Right hindlimb (tissue), 1 donor: Measurements from ENCODE around the gene EXOC6B.

ENCODE experiments used
- DNase-seq: peaks from one replicate; pipeline ENCODE4 v3.0.0-alpha.2; 2018

EXOC6B gene

DNA sequence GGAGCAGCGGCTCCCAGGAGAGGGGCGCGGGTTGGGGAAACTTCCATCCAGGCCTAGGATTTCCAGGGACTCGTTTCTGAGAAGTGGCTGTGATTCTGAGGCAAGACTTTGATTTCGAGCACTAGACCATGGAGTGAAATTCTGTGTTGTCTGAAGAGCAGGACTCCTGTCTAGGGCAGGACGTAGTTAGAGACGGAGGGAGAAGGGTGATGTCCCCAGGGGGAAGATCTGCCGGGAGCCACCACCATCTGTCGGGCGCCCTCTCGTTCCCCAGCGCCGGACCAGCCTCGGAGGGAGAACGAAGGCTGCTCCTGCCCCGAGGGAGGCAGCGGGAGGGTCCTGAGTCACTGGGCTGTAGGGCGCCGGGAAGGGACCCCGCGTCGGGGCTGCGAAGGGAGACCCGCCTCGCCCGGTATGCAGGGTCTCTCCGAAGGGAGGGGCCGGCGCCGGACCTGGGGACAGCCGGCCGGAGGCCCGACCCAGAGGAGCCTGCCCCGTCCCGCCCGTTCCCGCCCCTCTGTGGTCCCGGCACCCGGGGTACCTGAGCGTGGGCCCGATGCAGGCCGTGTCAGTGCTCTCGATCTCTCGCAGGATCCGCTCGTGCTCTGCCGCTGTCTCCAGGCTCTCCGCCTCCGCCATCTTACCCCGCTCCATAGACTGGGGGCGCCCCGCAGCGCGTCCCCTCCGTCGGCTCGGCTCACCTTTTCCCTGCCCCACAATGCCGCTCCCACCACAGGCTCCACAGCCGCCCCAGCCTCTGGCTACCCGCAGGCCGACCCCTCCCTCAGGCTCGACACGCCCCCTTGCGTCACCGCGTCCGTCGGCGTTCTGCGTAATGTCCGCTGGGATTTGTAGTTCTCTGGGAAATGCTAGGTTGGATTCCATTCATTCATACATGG is at the start of gene EXOC6B:
TSS of gene EXOC6B (minus strand) at position 777 of the 899 bp plus-strand sequence.
- peak; percentile 96 for DNase-seq

DNA sequence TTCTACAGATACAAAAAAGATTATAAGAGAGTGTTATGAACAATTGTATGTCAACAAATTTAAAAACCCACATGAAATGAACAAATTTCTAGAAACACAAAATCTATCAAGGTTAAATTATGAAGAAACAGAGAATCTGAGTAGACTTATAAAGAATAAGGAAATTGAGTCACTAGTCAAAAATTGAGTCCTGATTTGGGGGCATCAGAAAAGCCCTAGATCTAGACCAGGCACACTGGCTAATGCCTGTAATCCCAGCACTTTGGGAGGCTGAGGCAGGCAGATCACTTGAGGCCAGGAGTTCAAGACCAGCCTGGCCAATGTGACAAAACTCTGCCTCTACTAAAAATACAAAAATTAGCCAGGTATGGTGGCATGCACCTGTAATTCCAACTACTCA is 46.0 kb upstream of the EXOC6B start:
- no peak for DNase-seq

DNA sequence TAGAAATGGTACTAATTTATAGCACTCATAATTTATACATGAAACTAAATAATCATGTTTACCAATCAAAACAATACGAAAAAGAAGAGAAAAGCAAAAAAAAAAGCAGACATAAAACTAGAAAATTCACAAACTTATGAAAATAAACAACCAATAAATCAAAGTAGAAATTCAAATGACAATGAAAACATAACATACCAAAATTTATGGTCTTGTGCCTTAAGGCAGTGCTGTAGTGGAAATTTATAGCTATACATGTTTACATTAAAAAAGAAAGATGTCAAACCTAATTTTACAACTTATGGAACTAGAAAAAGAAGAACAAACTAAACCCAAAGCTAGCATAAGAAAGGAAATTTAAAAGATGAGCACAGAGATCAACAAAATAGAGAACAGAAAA is 45.2 kb upstream of the EXOC6B start:
- no peak for DNase-seq

DNA sequence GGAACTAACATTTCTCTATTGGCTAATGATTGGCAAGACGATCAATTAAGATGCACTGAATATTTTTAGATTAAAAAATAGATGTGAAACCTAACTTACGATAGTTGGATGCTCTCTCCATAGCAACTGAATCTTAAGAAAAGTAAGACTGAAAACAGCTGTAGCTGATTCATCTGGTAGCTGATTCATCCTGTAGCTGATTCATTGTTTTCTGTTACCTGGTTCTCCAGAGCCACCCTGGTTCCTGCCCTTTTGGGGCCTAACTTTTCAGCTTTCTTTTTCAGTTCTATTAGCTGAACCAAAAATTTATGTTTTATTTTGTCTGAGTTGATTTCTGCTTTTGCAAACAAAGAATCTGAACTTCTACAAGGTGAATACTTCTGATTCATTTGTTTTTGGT is 38.7 kb upstream of the EXOC6B start:
- no peak for DNase-seq

DNA sequence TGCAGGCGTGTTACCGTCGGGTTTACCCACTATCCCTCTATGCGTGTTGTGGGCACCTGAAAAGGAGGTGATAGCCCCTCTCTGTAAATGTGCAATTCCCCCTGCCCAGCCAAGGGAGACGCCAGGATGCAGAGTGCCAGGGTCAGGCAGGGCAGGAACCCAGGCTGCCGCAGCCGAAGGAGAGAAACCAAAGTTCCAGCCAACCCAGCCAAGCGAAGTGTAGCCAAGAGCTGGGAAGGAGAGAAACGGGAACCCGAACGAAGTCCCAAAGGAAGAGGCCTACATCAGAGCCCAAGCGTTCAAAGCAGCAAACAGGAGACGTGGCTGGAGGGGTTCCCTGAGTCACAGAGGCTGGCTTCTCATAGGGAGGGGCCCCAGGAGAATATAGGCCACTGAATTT is 37.2 kb upstream of the EXOC6B start:
- no peak for DNase-seq

DNA sequence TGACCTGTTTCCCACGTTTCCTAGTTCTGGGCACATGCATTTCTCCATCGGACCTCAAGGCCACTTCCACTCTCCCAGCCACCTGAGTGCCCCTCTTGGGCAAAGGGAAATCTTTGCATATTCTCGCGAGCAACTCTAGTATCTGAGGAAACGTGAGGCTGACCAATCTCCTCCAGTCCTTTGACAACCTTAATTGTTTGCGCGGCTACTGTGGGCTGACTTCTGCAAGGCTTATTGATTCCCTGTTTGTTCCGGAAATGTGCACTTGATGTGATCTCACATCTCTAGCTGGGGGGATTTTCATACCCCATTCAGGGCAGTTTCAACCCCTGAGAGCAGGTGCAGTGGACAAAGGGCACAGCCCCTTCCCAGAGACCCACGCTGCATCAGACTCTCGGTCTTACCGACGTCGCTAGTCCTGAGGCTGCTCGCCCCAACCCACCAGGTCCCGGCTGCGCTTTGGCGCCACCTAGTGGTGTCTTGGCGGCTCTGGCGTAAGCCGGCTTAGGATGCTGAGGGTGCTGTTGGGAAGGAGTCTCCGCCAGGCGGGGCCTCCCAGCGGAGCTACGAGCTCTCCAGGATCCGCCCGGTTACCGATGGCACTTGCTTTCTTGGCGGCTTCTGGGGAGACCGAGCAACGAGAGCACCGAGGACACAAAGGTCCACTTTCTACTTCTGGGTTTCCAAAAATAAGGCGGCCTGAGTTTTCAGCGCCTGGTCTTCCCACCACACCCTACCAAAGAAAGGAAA is 36.6 kb upstream of the EXOC6B start:
- DNase-seq, result peak; percentile 89

DNA sequence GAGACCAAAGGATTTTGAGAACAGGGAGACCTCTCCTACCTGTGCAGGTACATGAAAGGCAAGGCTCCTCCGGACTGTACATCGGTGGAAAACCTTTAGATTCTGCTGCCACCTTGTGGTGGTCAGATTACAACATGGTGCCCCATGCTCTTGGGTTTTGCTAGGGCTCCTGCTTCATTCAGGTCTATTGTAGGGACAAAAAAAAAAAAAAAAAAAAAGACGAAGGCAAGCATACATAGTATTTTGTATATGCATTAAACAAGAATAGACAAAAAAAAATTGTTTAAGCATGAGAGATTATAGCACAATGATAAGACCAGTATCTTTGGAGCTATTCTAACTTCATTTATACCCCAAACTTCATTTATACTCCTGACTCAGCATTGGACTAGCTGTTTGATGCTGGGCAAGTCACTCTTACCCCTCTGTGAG is 34.0 kb upstream of the EXOC6B start:
- DNase-seq, result peak; percentile 27

DNA sequence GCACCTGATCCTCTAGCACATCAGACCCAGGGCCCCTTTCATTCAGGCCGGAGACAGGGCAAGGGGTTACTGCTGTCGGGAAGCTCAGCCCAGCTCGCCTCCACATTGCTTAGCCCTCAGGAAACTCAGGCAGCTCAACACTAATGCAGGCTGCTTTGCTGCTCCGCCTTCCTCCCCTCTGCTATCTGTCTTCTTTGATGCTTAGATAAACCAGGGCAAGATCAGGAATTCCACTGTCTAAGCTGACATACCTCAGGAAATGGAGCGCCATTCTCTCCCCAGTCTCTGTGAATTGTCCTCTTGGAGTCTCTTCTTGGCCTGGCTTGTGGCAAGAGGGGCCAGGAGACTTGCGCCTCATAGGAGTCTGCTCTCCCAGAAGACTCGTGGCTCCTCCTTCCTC is 25.5 kb upstream of the EXOC6B start:
- DNase-seq, result no peak

DNA sequence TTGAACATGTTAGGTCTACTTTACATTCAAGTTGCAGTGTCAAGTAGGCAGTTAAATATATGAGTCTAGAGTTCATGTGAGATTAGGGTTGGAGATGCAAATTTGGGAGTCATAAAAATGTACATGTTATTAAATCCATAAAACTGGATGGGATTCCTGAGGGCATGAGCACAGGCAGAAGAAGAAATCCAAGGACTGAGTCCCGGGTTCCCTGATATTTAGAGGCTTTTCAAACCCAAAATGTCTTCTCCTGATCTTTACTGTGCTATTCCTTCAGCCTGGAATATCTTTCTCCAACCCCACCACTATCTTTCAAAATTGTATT is 23.3 kb upstream of the EXOC6B start:
- no peak for DNase-seq

DNA sequence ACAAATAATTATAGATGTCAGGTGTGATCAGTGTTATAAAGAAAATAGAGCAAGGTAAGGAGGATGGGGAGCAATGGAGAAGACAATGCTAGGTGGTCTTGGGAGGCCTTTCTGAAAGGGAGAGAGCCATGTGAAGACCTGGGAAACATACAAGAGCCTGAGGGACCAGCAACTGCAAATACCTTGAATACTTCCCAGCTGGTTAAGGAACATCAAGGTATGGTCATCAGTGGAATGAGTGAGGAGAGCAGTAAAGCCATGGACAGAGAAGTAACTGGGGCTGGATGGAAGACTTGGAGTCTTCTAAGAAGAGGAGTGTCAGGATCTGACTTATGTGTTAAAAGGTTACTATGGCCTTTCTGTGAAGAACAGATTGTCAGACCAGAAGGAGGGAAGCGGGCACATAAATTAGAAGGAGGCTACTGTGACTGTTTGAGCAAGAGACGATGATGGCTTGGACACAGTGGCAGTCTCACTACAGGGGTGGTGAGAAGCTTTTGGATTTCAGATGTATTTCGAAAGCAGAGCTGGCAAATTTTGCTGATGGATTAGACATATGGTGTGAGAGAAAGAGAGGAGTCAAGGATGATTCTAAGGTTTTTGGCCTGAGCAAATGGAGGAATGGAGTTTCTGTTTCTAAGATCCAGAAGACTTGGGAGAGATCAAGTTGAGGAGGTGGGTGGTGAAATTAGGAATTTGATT is 22.8 kb upstream of the EXOC6B start:
- DNase-seq, result no peak

DNA sequence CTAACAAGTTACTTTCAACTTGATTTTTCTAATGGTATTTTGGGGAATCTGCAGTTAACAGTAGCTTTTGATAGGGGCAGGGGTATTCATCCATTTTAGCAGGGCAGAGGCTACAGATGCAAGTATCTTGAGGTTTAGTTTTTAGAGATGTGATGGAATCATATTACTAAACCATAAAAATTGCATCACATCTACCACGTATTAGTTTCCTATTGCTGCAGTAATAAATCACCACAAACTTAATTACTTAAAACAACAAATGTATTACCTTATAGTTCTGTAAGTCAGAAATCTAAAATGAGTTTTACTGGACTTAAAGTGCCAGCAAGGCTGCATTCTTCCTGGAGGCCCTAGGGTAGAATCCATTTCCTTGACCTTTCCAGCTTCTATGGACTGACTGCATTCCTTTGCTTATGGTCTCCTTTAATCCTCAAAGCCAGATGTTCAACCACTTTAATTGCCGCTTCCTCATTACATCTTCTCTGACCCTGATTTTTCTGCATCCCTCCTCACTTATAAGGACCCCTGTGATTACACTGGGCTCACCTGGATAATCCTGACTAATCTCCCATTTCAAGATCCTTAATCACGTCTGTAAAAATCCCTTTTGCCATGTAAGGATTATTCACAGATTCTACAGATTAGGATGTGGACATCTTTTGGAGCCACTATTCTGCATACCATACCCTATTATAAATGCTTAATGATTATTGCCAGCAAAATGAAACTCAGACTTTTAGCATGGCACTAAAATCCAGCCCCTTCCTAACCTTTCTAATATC is 21.9 kb upstream of the EXOC6B start:
- DNase-seq, result no peak

DNA sequence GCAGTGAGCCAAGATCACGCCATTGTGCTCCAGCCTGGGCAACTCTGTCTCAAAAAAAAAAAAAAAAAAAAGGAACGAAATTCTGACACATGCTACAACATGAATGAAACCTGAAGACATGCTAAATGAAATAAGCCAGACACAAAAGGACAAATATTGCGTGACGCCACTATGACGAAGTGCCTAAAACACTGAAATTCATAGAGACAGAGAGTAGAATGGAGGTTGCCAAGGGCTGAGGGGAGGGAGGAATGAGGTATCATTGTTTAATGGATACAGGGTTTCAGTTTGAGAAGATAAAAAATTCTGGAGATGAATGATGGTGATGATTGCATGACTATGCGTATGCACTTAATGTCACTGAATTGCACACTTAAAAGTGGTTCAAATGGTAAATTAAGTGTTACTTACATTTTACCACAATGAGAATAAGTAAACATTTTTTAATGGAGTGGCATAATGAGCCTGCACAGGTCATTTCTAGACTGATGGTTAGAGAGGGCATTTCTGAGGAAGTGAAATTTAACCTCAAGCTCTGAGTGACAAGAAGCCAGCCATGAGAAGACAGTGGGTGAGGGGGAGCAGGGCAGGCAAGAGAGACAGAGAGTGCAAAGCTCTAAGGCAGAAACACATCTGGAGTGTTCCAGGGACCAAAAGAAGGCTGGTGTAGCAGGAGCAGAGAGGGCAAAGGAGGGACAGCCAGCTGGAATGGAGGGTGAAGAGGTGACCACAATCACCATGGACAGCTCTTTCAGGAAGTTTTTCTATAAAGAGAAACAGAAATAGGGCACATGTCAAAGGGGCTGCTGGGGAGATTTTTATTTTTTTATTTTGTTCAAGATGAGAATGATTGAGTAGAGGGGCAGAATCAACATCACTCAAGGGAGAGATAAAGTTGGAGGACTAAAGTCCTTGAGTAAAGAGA is 20.6 kb upstream of the EXOC6B start:
- DNase-seq, result no peak

DNA sequence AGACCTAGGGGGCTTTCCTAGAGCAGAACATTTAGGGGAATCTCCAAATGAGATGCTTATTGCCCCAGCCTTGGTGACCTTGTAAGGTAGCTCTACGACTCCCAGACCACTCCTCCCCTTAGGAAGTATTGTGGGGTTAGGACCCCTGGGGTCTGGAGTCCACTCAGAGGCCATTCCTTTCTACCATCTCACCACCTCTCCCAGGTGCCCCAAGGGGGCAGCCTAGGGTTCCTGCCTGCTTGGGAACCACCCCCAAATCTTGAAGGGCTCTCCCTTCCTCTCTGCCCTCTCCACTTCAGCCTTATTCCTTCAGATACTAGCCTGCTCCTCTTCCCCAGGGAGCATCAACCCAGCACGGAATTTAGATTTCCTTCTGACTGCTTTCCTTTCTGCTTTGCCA is 17.5 kb upstream of the EXOC6B start:
- no peak for DNase-seq

DNA sequence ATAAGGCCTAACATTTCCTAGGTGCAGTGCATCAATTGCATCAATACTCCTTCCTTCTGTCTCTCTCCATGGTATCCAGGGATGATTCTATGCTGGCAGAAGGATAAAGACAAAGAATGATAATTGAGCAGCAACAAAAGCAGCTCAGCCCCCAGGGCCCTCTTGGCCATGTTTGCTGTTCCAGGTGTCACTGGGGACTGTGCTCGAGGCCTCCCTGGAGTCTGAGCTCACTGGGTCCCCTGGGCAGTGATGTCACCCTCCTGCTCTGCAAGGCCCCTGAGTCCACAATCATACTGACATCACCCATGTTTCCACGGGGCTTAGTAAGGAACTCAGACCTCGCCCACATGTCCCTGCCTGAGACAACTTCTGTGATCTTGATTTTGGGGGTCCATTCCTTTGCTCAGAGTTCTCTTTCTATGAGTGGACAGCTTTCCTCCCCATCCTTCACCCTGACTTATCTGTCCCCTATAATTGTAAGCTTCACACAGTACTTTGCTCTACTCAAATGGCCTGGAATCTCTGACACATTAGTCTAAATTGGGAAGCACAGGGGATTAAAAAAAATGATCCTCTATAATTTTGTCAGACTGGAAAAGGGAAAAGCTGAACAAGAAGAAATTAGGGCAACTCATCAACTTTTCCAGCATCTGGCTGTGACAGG is 15.8 kb upstream of the EXOC6B start:
- no peak for DNase-seq

DNA sequence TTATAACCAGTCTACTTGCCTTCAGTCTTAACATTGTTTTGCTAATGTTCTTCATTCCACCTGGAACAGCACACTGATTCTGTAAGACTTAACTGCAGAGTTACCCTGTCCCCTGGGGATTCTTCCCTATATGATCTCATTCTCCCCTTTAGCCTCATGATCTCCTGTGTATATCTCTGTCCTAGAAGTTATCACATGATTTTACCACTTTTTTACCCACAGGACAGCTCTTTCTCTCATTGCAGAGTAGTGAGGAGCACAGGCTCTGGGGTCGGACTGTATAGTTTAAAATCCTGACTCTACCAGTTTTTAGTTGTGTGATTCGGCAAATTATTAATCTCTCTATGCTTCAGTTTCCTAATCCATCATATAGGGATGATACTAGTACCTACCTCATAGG is 14.2 kb upstream of the EXOC6B start:
- DNase-seq, result no peak

DNA sequence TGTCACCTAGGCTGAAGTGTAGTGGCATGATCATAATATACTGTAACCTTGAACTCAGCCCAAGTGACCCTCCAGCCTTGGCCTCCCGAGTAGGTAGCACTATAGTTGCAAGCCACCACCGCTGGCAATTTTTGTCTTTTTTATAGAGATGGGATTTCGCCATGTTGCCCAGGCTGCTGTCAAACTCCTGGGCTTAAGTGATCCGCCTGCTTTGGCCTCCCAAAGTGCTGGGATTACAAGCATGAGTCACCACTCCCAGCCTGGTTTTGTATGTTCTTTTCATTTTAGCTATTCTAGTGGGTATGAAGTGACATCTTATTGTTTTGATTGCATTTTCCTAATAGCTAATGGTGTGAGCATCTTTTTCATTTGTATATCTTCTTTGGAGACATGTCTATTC is 11.3 kb upstream of the EXOC6B start:
- no peak for DNase-seq

DNA sequence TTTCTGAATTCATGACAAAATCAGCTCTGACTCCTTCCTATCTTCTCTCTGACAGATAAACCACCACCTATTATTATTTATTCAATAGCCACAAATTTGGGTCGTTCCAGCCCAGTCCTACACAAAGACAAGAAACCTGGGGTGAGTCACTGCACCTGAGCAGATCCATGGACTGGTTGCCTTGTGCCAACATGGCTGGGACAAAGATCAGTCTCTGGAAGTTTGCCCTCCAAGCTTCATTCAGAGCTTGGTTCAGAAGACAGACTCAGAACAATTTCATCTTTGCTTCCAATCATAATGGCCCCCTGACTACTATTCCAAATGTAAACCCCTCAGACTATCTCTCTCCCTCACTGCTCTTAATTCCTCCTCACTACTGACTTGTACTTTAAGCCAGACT is 9.6 kb upstream of the EXOC6B start:
- no peak for DNase-seq

DNA sequence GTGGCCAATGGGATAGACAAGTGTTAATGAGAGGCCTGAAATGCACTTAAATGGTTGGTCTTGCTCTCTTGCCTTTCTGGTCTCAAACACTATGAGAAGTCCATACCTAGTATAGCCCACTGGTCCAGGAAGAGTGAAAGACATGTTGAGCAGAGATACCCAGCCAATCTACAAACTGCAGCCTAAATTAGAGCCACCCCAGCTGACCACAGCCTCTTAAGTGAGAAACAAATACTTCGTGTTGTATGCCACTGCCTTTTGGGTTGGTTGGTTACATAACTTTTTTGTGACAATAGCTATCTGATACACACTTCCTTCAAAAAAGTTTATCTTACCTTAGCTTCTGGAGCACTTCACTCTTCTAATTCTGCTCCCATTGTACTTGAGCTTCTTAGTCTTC is 8.8 kb upstream of the EXOC6B start:
- DNase-seq, result no peak

DNA sequence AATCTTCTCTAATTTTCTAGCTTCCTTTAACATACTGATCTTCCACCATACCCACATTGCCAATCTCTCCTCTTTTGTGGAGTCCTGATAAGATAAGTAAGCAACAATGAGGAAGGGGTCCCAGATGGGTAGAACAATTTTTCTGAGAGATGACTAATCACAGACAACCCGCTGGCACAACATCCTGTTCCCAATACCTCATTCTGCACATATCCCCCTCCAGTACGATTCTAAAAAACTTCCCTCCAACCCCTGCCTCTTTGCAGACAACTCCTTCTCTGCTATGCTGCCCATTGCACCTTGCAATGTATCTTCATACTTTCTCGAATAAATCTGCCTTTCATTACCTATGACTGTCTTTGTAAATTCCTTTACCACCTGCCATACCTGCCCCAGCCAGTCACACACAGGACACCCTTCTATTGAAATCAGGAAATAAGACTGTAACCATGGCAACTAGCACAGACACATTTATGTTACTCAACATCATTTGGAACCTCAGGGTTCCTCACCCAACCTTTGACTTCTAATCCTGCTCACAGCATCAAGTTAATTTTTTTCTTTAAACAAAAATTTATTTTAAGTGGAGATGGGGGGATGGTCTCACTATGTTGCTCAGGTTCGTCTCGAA is 7.4 kb upstream of the EXOC6B start:
- DNase-seq, result no peak

DNA sequence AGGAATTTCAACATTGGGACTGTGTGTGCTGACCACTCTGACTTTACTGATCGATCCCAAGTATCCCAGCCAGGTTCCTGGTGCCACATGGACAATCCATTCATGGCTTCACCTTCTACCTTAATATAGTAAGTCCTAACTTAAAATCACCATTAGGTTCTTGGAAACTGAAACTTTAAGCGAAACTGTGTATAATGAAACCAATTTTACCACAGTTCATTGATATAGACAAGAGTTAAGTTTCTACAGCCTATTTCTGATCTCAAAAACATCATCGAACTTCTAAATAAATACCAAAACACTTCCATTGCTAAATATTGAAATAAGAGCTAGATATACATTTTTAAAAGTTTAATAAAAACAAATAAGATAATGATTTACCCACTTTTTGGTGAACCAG is 4.4 kb upstream of the EXOC6B start:
- no peak for DNase-seq
